Adrenal gland (tissue), 12 donors: ENCODE results near the gene AHSP. TPM values are rescaled to one million over a fixed set of nuclear protein-coding genes. Genes with fewer than 3 reads are reported as not detected.
A peak's percentile ranks its signal among the peaks of the same experiment; 100 is the strongest.
"Not testable (repeated sequence)": the region's sequence is repeated elsewhere in the genome, so short reads cannot be mapped to it uniquely, and the experiment has no call there.

Source experiments
- DNase-seq, 7 donors: peaks; one replicate each; pipeline ENCODE4 v3.0.0-alpha.2; 2019 to 2020
- H3K27ac ChIP-seq, 5 donors: fragments of 200-600 bp; sonication (generic) in 4 of 5; 1 replicate in 3 of 5; 2 replicates in 2 of 5; pipeline versions ENCODE4 v1.5.1 to v1.8.0; 2016 to 2020; ENCODE audit warnings: mild to moderate bottlenecking in 1 of 5
- H3K27me3 ChIP-seq: fragments of 200-600 bp; 2 replicates; pipeline ENCODE4 v1.8.0; 2021
- H3K36me3 ChIP-seq, 2 donors: fragments of 200-600 bp; replicated peaks in 1 of 2; 1 replicate in 1 of 2; 2 replicates in 1 of 2; pipeline versions ENCODE4 v1.5.1 to v1.8.0; 2018 to 2022
- H3K4me1 ChIP-seq, 2 donors: fragments of 200-600 bp; replicated peaks in 1 of 2; 1 replicate in 1 of 2; 2 replicates in 1 of 2; pipeline versions ENCODE4 v1.5.1 to v1.8.0; 2018 to 2021
- H3K4me3 ChIP-seq, 4 donors: fragments of 200-600 bp; sonication (generic) in 3 of 4; one replicate each; pipeline ENCODE4 v1.5.1; 2016 to 2018
- H3K9me3 ChIP-seq, 3 donors: fragments of 200-600 bp; sonication (generic) in 1 of 3; replicated peaks in 1 of 3; 1 replicate in 2 of 3; 2 replicates in 1 of 3; pipeline versions ENCODE4 v1.5.1 to v1.8.0; 2016 to 2021
- POLR2A ChIP-seq, 2 donors: fragments of 450-650 bp; IDR thresholded peaks; one replicate each; pipeline ENCODE4 v1.6.1; 2017; ENCODE audit warnings: antibody characterized with exemption in 2 of 2, mild to moderate bottlenecking in 2 of 2, moderate library complexity in 1 of 2
- WGBS, 4 donors: extraction: QIAGEN DNeasy Blood & Tissue Kit in 2 of 4; methylation state at CpG; one replicate each; pipeline versions ENCODE4 v1.1.5 to v1.1.7; 2013 to 2017; 5-methylcytosine and 5-hydroxymethylcytosine counted together
- intact Hi-C, 2 donors: fragments of 100-400 bp; cut with DNase I; formaldehyde crosslinking; loops; one replicate each; pipeline versions ENCODE4 v1.14.1 to v1.15.0; 2022 to 2023
- polyA plus RNA-seq, 3 donors: library from polyadenylated mRNA; stranded (reverse); fragments of 200-250 nt in 2 of 3; fragments of 350-450 nt in 1 of 3; fragmentation: Illumina TruSeq in 1 of 3; extraction: RNeasy Lipid Tissue Mini Kit (QIAGEN cat#74804) in 1 of 3; gene quantifications; one replicate each; pipeline ENCODE4 v1.2.3, GENCODE V29; 2013 to 2014
- total RNA-seq, 9 donors: library from RNA; depleted of rRNA in 4 of 9; stranded (reverse); fragments of >200 nt in 4 of 9; fragments of 120-200 nt in 1 of 9; fragmentation: NEBNext Ultra II Directional in 1 of 9; extraction: Animal tissue kit (Norgen Biotek cat#: 25700) in 1 of 9; gene quantifications; one replicate each; pipeline versions ENCODE4 v1.1.0 to v1.2.4, GENCODE V29; 2013 to 2023
- TF ChIP-seq, protein P1 (sequence below), 6 experiments: fragments of 450-650 bp in 4 of 6; fragments of 200-600 bp in 2 of 6; sonication (generic) in 1 of 6; IDR thresholded peaks; 1 replicate in 5 of 6; 2 replicates in 1 of 6; pipeline versions ENCODE4 v1.5.1 to v1.8.0; 2016 to 2021; ENCODE audit warnings: antibody characterized with exemption in 6 of 6, mild to moderate bottlenecking in 2 of 6, moderate library complexity in 1 of 6
- donor health status: healthy with polysubstance abuse.
- donor health status: Bipolar disorder and iron deficiency.
- donor health status: DM: yes; HTN: yes; CAD: no.
- donor health status: DM: no; HTN: no; CAD: no.
- donor health status: DM: no; HTN: no; CAD: no.
- donor health status: DM: yes; HTN: yes; CAD: no.

The AHSP gene
- total and polyA plus RNA-seq, 12 donors, result 35.0 TPM; not detected in 11

DNA sequence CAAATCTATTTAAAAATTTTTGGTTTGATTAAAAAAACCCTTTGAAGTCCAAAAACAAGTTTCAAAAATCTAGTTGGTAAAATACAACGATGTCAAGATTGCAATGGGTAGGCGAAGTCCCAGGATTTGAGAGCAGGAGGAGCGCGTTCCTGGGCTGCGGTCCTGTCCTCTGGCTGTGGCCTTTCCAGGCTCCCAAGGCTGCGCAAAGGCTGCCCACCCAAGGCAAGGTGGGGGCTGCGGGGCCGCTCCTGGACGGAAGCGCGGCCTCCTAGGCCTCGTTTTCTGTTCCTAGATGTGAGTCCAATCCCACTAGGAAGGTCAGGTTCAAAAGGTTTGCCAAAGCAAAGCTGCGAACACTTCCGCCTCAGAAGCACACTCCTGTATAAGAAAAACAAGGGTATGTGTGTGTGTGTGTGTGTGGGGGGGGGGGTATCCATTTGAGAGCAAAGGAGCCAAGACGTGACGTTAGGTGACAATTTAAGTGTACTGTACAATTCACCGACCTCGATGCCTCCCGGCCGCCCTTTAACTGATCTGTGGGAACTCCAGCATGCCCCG, 9.2 kb downstream of the AHSP start:
- H3K9me3 ChIP-seq, result no peaks in the 10 kb centered on the region
- no peak overlapping the region for H3K27ac ChIP-seq
- no peak overlapping the region for H3K4me3 ChIP-seq
- DNase-seq, result no peak
- intact Hi-C loops, result no loop called here
- H3K36me3 ChIP-seq, result no peaks in the 10 kb centered on the region
- H3K27me3 ChIP-seq, result peaks cover 32% of the 10 kb centered on the region
- WGBS, 4 donors, result 60 to 95% (median 74%) methylated on average over 14 to 21 of the region's 21 CpGs
- H3K4me1 ChIP-seq, result no peaks in the 10 kb centered on the region
- TF ChIP-seq POLR2A (IDR thresholded peaks at IDR 0.05), result no peak
- TF ChIP-seq, protein P1, sequence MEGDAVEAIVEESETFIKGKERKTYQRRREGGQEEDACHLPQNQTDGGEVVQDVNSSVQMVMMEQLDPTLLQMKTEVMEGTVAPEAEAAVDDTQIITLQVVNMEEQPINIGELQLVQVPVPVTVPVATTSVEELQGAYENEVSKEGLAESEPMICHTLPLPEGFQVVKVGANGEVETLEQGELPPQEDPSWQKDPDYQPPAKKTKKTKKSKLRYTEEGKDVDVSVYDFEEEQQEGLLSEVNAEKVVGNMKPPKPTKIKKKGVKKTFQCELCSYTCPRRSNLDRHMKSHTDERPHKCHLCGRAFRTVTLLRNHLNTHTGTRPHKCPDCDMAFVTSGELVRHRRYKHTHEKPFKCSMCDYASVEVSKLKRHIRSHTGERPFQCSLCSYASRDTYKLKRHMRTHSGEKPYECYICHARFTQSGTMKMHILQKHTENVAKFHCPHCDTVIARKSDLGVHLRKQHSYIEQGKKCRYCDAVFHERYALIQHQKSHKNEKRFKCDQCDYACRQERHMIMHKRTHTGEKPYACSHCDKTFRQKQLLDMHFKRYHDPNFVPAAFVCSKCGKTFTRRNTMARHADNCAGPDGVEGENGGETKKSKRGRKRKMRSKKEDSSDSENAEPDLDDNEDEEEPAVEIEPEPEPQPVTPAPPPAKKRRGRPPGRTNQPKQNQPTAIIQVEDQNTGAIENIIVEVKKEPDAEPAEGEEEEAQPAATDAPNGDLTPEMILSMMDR (IDR thresholded peaks at IDR 0.05), result no peak

- WGBS, 4 donors, result 4 to 13% (median 9%) methylated on average over 25 to 57 of the region's 57 CpGs
- Histone ChIP-seq H3K4me3 (peak overlapping the region in 1 of 4 donors; percentile 49), H3K4me1 (no peaks in the 10 kb centered on the region), H3K9me3 (no peaks in the 10 kb centered on the region), H3K27me3 (peaks cover 32% of the 10 kb centered on the region), H3K27ac (no peak overlapping the region), H3K36me3 (no peaks in the 10 kb centered on the region)
- intact Hi-C loops, result no loop called here
- TF ChIP-seq, protein P1 (IDR thresholded peaks at IDR 0.05), result no peak
- TF ChIP-seq POLR2A (IDR thresholded peaks at IDR 0.05), result no peak
- no peak for DNase-seq
Measured at GRCh38 chr16:31537362-31538242, 9.9 kb downstream of the AHSP start.

GRCh38 chr16:31538243-31538598, 10.5 kb downstream of the AHSP start:
- H3K27ac ChIP-seq, H3K4me1 ChIP-seq, H3K9me3 ChIP-seq, DNase-seq, H3K4me3 ChIP-seq, intact Hi-C loops, H3K36me3 ChIP-seq: not testable (repeated sequence)
- WGBS, 4 donors, result 61 to 72% (median 66%) methylated on average over 5 to 7 of the region's 7 CpGs
- peaks cover 32% of the 10 kb centered on the region for H3K27me3 ChIP-seq

- H3K4me3 ChIP-seq, H3K9me3 ChIP-seq, H3K27ac ChIP-seq, intact Hi-C loops, H3K36me3 ChIP-seq, DNase-seq, H3K4me1 ChIP-seq: not testable (repeated sequence)
- 70 to 89% (median 81%) methylated on average over 4 of the region's 4 CpGs for WGBS, 4 donors
- peaks cover 32% of the 10 kb centered on the region for H3K27me3 ChIP-seq
Measured at GRCh38 chr16:31539762-31540161, 12.1 kb downstream of the AHSP start.

GRCh38 chr16:31542763-31543162, 15.1 kb downstream of the AHSP start:
- TF ChIP-seq POLR2A (IDR thresholded peaks at IDR 0.05), result no peak
- TF ChIP-seq, protein P1 (IDR thresholded peaks at IDR 0.05), result no peak
- no peak for DNase-seq
- Histone ChIP-seq H3K9me3 (no peaks in the 10 kb centered on the region), H3K36me3 (no peaks in the 10 kb centered on the region), H3K4me1 (no peaks in the 10 kb centered on the region), H3K4me3 (no peak overlapping the region), H3K27ac (no peak overlapping the region), H3K27me3 (peaks cover 20% of the 10 kb centered on the region)
- intact Hi-C loops, result no loop called here
- 82 to 100% (median 87%) methylated on average over 4 of the region's 4 CpGs for WGBS, 4 donors
